A673 (cell line): ENCODE data around the gene NDUFAF4.

ENCODE experiments used
- EZH2 ChIP-seq: fragments of 200-600 bp; sonication (generic); IDR thresholded peaks from 2 replicates; pipeline ENCODE4 v1.6.1; 2017; ENCODE audit warnings: borderline replicate concordance, low read depth, mild to moderate bottlenecking, mixed read lengths, antibody characterized with exemption, low read length; ENCODE audit not compliant: poor library complexity, severe bottlenecking
- TF ChIP-seq, protein P1 (sequence below): fragments of 300-800, 200-600 bp; sonication (generic); conservative IDR thresholded peaks from 2 replicates; pipeline ENCODE4 v1.5.1; 2017; ENCODE audit warnings: low read depth, mild to moderate bottlenecking, antibody characterized with exemption, low read length, moderate library complexity, mixed read lengths

DNA sequence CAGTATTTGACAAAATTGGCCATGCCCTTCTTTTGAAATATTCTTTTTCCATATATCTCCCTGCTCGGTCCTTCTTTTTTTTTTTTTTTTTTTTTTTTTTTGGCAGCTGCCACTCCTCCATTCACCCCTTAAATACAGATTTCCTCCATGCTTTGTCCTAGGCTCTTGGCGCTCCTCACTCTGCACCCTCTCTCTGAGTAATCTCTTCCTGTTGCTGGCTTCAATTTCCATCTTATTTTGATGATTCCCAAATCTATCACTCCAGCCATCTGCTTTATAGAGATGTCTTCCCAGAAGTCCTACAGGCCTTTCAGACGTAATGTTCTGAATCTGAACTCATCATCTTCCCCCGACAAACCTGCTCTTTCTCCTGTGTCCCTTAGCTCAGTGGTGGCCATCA lies 14.1 kb upstream of the NDUFAF4 start:
- no peak for TF ChIP-seq EZH2
- TF ChIP-seq, protein P1, sequence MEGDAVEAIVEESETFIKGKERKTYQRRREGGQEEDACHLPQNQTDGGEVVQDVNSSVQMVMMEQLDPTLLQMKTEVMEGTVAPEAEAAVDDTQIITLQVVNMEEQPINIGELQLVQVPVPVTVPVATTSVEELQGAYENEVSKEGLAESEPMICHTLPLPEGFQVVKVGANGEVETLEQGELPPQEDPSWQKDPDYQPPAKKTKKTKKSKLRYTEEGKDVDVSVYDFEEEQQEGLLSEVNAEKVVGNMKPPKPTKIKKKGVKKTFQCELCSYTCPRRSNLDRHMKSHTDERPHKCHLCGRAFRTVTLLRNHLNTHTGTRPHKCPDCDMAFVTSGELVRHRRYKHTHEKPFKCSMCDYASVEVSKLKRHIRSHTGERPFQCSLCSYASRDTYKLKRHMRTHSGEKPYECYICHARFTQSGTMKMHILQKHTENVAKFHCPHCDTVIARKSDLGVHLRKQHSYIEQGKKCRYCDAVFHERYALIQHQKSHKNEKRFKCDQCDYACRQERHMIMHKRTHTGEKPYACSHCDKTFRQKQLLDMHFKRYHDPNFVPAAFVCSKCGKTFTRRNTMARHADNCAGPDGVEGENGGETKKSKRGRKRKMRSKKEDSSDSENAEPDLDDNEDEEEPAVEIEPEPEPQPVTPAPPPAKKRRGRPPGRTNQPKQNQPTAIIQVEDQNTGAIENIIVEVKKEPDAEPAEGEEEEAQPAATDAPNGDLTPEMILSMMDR = no peak
